Smooth muscle cell (in vitro differentiated cells): ENCODE results near the gene LHPP. TPM values are rescaled to one million over a fixed set of nuclear protein-coding genes. Genes with fewer than 3 reads are reported as not detected.

ENCODE experiments used
- DNase-seq: peaks from one replicate; lab custom pipeline; 2025; ENCODE audit not compliant: unreplicated experiment; lab: John Stamatoyannopoulos, UW
- H2AFZ ChIP-seq: fragments of 200-600 bp; sonication (generic); 2 replicates; pipeline ENCODE4 v1.6.0; 2016; ENCODE audit warnings: antibody characterized with exemption, low read depth, mild to moderate bottlenecking
- H3F3A ChIP-seq: fragments of 200-600 bp; sonication (generic); 2 replicates; pipeline ENCODE4 v1.6.0; 2017; ENCODE audit warnings: antibody characterized with exemption, low read depth
- H3K27ac ChIP-seq: fragments of 200-600 bp; sonication (generic); 2 replicates; pipeline ENCODE4 v1.5.1; 2016; ENCODE audit warnings: low read depth, mild to moderate bottlenecking
- H3K27me3 ChIP-seq: fragments of 200-600 bp; sonication (generic); 2 replicates; pipeline ENCODE4 v1.6.1; 2016; ENCODE audit warnings: low read depth, mild to moderate bottlenecking
- H3K36me3 ChIP-seq: fragments of 200-600 bp; sonication (generic); 2 replicates; pipeline ENCODE4 v1.5.1; 2016; ENCODE audit warnings: low read depth
- H3K4me1 ChIP-seq: fragments of 200-600 bp; sonication (generic); 2 replicates; pipeline ENCODE4 v1.5.1; 2016; ENCODE audit warnings: low read depth
- H3K4me2 ChIP-seq: fragments of 200-600 bp; sonication (generic); 2 replicates; pipeline ENCODE4 v1.6.0; 2016; ENCODE audit warnings: mild to moderate bottlenecking
- H3K4me3 ChIP-seq: fragments of 200-600 bp; sonication (generic); 2 replicates; pipeline ENCODE4 v1.5.1; 2016; ENCODE audit warnings: mild to moderate bottlenecking
- H3K79me2 ChIP-seq: fragments of 200-600 bp; sonication (generic); 2 replicates; pipeline ENCODE4 v1.6.0; 2016; ENCODE audit warnings: low read depth, mild to moderate bottlenecking
- H3K9ac ChIP-seq: fragments of 200-600 bp; sonication (generic); 2 replicates; pipeline ENCODE4 v1.6.0; 2016; ENCODE audit warnings: low read depth
- H3K9me3 ChIP-seq: fragments of 200-600 bp; sonication (generic); replicated peaks from 2 replicates; pipeline ENCODE4 v1.5.1; 2016; ENCODE audit warnings: low read depth
- H4K20me1 ChIP-seq: fragments of 200-600 bp; sonication (generic); 2 replicates; pipeline ENCODE4 v1.6.0; 2016; ENCODE audit warnings: low read depth
- WGBS: methylation state at CpG from one replicate; pipeline ENCODE4 v1.1.7; 2016; ENCODE audit warnings: low lambda C conversion rate; 5-methylcytosine and 5-hydroxymethylcytosine counted together
- polyA plus RNA-seq: library from polyadenylated mRNA; unstranded; fragments of >200 nt; fragmentation: Nextera tagmentation; extraction: Ambion mirVana; gene quantifications from 2 replicates; pipeline ENCODE4 v1.2.1, GENCODE V29; 2016
- total RNA-seq: library from RNA; depleted of rRNA; stranded (reverse); fragments of >200 nt; gene quantifications from 2 replicates; pipeline ENCODE4 v1.2.3, GENCODE V29; 2014
- TF ChIP-seq, protein P1 (sequence below): fragments of 200-600 bp; sonication (generic); IDR thresholded peaks from 2 replicates; pipeline ENCODE4 v1.5.1; 2017; ENCODE audit warnings: borderline replicate concordance, mild to moderate bottlenecking, antibody characterized with exemption; ENCODE audit not compliant: insufficient read depth, poor library complexity, severe bottlenecking

LHPP gene
- total and polyA plus RNA-seq, 2 experiments from 2014 or later = 7.6 to 14.0 TPM

DNA sequence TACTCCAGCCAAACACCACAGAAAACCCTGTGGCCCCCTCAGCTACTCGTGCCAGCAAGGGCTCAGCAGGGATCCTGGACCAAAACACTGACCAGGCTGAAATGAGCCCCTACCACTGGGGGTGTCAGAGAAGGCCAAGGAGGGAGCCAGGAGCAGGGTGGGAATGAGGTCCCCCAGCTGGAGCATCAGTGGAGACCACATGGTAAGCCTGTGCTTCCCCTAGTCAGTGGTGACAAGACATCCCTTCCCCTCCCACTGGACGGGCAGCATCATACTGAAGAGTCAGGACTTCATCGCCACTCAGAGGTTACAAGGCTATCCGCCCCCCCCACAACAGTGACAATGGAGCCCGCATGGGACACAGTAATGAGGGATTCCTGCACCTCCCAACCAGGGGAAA is 99.6 kb downstream of the LHPP start:
- Histone ChIP-seq H3K36me3 (no peaks in the 10 kb centered on the region), H4K20me1 (no peaks in the 10 kb centered on the region), H3K79me2 (no peaks in the 10 kb centered on the region), H3F3A (no peaks in the 10 kb centered on the region), H3K27me3 (peaks cover 8% of the 10 kb centered on the region), H3K4me3 (no peak overlapping the region), H3K4me1 (peaks cover 11% of the 10 kb centered on the region), H3K4me2 (no peak overlapping the region), H2AFZ (no peak overlapping the region), H3K9me3 (no peaks in the 10 kb centered on the region), H3K9ac (no peak overlapping the region), H3K27ac (no peak overlapping the region)
- TF ChIP-seq, protein P1, sequence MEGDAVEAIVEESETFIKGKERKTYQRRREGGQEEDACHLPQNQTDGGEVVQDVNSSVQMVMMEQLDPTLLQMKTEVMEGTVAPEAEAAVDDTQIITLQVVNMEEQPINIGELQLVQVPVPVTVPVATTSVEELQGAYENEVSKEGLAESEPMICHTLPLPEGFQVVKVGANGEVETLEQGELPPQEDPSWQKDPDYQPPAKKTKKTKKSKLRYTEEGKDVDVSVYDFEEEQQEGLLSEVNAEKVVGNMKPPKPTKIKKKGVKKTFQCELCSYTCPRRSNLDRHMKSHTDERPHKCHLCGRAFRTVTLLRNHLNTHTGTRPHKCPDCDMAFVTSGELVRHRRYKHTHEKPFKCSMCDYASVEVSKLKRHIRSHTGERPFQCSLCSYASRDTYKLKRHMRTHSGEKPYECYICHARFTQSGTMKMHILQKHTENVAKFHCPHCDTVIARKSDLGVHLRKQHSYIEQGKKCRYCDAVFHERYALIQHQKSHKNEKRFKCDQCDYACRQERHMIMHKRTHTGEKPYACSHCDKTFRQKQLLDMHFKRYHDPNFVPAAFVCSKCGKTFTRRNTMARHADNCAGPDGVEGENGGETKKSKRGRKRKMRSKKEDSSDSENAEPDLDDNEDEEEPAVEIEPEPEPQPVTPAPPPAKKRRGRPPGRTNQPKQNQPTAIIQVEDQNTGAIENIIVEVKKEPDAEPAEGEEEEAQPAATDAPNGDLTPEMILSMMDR = no peak
- no peak for DNase-seq
- 89% methylated on average over 5 of the region's 5 CpGs for WGBS

DNA sequence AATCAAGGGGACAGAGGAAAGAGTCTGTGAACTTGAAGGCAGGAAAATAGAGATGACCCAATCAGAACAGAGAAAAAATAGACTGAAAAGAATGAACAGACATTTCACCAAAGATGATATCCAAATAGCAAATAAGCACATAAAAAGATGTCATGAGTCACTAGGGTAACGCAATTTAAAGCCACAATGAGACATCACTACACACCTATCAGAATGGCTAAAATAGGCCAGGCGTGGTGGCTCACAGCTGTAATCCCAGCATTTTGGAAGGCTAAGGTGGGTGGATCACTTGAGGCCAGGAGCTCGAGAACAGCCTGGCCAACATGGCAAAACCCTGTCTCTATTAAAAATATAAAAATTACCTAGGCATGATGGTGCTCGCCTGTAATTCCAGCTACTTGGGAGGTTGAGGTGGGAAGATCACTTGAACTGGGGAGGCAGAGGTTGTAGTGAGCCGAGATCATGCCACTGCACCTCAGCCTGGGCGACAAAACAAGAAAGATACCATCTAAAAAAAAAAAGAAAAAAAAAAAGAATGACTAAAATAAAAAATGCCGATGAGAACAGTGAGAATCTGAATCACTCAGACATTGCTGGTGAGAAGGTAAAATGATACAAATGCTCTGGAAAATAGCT is 100.9 kb downstream of the LHPP start:
- DNase-seq = no peak
- Histone ChIP-seq H3K9me3 (no peaks in the 10 kb centered on the region), H3K27me3 (peaks cover 8% of the 10 kb centered on the region), H2AFZ (no peak overlapping the region), H3K9ac (no peak overlapping the region), H3K4me3 (no peak overlapping the region), H3K79me2 (no peaks in the 10 kb centered on the region), H3K4me1 (peaks cover 11% of the 10 kb centered on the region), H3K4me2 (no peak overlapping the region), H3K36me3 (no peaks in the 10 kb centered on the region), H4K20me1 (no peaks in the 10 kb centered on the region), H3K27ac (no peak overlapping the region), H3F3A (no peaks in the 10 kb centered on the region)
- WGBS = 88% methylated on average over 7 of the region's 7 CpGs
- TF ChIP-seq, protein P1 = no peak

DNA sequence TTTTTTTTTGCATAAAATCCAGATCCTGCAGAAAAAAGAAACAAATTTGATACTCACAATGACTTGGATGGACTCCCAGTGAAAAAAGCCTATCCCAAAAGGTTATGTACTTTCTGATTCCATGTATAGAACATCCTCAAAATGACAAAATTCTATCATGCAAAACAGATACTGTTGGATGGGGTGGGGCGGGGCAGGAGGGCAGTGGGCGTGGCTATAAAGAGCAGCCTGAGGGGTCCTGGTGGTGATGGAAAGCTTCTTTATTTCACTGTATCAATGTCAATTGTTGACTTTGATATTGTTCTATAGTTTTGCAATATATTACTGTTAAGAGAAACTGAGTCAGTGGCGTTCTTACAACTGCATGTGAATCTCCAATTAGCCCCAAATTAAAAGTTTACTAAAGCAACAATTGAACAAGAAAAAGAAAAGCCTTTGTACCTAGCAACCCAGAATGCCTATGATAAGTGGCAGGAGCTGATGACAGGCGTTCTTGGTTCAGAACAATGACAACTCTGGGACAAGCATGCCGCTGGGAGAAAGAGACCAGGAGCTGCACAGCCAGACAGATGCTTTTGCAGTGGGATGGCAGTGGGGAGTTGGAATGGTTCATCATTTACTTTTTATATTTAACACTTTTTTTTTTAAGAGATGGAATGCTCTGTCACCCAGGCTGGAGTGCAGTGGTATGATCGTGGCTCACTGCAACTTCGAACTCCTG is 101.9 kb downstream of the LHPP start:
- Histone ChIP-seq H3F3A (no peaks in the 10 kb centered on the region), H3K27ac (no peak overlapping the region), H3K36me3 (no peaks in the 10 kb centered on the region), H3K9ac (no peak overlapping the region), H3K4me1 (peaks cover 11% of the 10 kb centered on the region), H3K4me2 (no peak overlapping the region), H3K9me3 (no peaks in the 10 kb centered on the region), H3K4me3 (no peak overlapping the region), H3K79me2 (no peaks in the 10 kb centered on the region), H4K20me1 (no peaks in the 10 kb centered on the region), H2AFZ (no peak overlapping the region), H3K27me3 (peaks cover 8% of the 10 kb centered on the region)
- 88% methylated on average over 7 of the region's 7 CpGs for WGBS
- TF ChIP-seq, protein P1 = no peak
- DNase-seq = no peak

DNA sequence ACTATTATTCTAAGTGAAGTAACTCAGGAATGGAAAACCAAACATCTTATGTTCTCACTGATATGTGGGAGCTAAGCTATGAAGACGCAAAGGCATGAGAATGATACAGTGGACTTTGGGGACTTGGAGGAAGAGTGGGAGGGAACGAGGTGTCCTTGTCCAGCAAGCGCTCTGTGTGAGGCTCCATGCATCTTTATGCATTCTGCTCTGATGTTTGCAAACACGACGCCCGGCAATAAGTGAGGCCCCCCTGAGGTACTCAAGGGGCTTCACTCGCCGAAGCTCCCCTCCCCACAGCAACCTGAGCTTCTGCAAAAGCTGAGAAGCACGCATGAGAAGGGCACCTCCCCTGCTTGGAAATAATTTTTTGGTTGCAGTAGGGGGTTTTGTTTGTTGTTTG is 103.3 kb downstream of the LHPP start:
- peaks cover 11% of the 10 kb centered on the region for H3K4me1 ChIP-seq
- TF ChIP-seq, protein P1 = no peak
- no peak overlapping the region for H2AFZ ChIP-seq
- H3K4me2 ChIP-seq = no peak overlapping the region
- no peak overlapping the region for H3K9ac ChIP-seq
- no peaks in the 10 kb centered on the region for H3K36me3 ChIP-seq
- peaks cover 8% of the 10 kb centered on the region for H3K27me3 ChIP-seq
- no peak overlapping the region for H3K27ac ChIP-seq
- DNase-seq = no peak
- H3K79me2 ChIP-seq = no peaks in the 10 kb centered on the region
- H4K20me1 ChIP-seq = no peaks in the 10 kb centered on the region
- H3K9me3 ChIP-seq = no peaks in the 10 kb centered on the region
- no peaks in the 10 kb centered on the region for H3F3A ChIP-seq
- WGBS = 81% methylated on average over 9 of the region's 9 CpGs
- no peak overlapping the region for H3K4me3 ChIP-seq
